Small intestine (tissue), 7 donors: ENCODE measurements around the gene ASPSCR1. TPM values are rescaled to one million over a fixed set of nuclear protein-coding genes. Genes with fewer than 3 reads are reported as not detected.

Experiments used
- DNase-seq, 2 donors: peaks; one replicate each; pipeline versions ENCODE4 v3.0.0 to v3.0.0-alpha.2; 2013
- FAIRE-seq: peaks from 2 replicates; lab custom pipeline; 2012; peaks lifted over from hg19 to GRCh38; lab: Jason Lieb, UNC
- H3K27ac ChIP-seq, 3 donors: one replicate each; pipeline ENCODE4 v1.5.1; 2013; ENCODE audit warnings: low read length in 2 of 3, mild to moderate bottlenecking in 2 of 3, control low read depth in 1 of 3, inconsistent platforms in 1 of 3, low read depth in 1 of 3, moderate library complexity in 1 of 3
- H3K27me3 ChIP-seq, 3 donors: one replicate each; pipeline ENCODE4 v1.6.1; 2013; ENCODE audit warnings: low read length in 3 of 3, inconsistent platforms in 1 of 3; ENCODE audit not compliant: control insufficient read depth in 3 of 3, insufficient read depth in 3 of 3
- H3K36me3 ChIP-seq, 3 donors: one replicate each; pipeline ENCODE4 v1.6.1; 2013; ENCODE audit warnings: low read length in 3 of 3, inconsistent platforms in 1 of 3, low read depth in 1 of 3, mild to moderate bottlenecking in 1 of 3, moderate library complexity in 1 of 3; ENCODE audit not compliant: control insufficient read depth in 3 of 3, insufficient read depth in 2 of 3
- H3K4me1 ChIP-seq, 3 donors: one replicate each; pipeline ENCODE4 v1.6.1; 2013; ENCODE audit warnings: low read length in 2 of 3, inconsistent platforms in 1 of 3, low read depth in 1 of 3, mild to moderate bottlenecking in 1 of 3, moderate library complexity in 1 of 3; ENCODE audit not compliant: control insufficient read depth in 3 of 3, insufficient read depth in 2 of 3
- H3K4me3 ChIP-seq, 3 donors: one replicate each; pipeline ENCODE4 v1.5.1; 2013; ENCODE audit warnings: low read length in 3 of 3, control low read depth in 1 of 3, inconsistent platforms in 1 of 3, low read depth in 1 of 3, mild to moderate bottlenecking in 1 of 3, moderate library complexity in 1 of 3
- H3K9me3 ChIP-seq, 2 donors: one replicate each; pipeline ENCODE4 v1.6.1; 2013; ENCODE audit warnings: low read depth in 1 of 2, low read length in 1 of 2; ENCODE audit not compliant: control insufficient read depth in 2 of 2, insufficient read depth in 1 of 2
- WGBS, 3 donors: extraction: QIAGEN DNeasy Blood & Tissue Kit; methylation state at CpG; one replicate each; pipeline ENCODE4 v1.1.7; 2013; 5-methylcytosine and 5-hydroxymethylcytosine counted together
- polyA plus RNA-seq, 4 donors: library from polyadenylated mRNA; stranded (reverse) in 3 of 4; unstranded in 1 of 4; fragments of 200-250 nt in 3 of 4; fragments of 120-200 nt in 1 of 4; gene quantifications; one replicate each; pipeline versions ENCODE4 v1.2.1 to v1.2.3, GENCODE V29; 2013
- donor health status: healthy with polysubstance abuse.
- donor health status: control.
- donor health status: control.
- donor health status: Bipolar disorder and iron deficiency.
- donor health status: healthy.

The ASPSCR1 gene
- polyA plus RNA-seq, 4 donors, result 23.5 to 96.7 (median 47.5) TPM

- H3K4me1 ChIP-seq, result peaks cover 0 to 3% (median 0%) of the 10 kb centered on the region in 3 donors
- H3K27me3 ChIP-seq, result peaks cover 13 to 72% (median 15%) of the 10 kb centered on the region in 3 donors
- 0% methylated on average over 7 to 65 of the region's 65 CpGs for WGBS, 3 donors
- H3K27ac ChIP-seq, result no peak within 1 kb of the TSS
- H3K36me3 ChIP-seq, result no peaks in the 10 kb centered on the region
- peak within 1 kb of the TSS in 1 of 3 donors; percentile 43 for H3K4me3 ChIP-seq
- FAIRE-seq, result no peak
- H3K9me3 ChIP-seq, result no peaks in the 10 kb centered on the region
- DNase-seq, result peak in 1 of 2 donors; percentile 56
Measured at GRCh38 chr17:81961087-81961511, 16.3 kb upstream of the ASPSCR1 start, which contains the start of gene NOTUM. TSS of gene NOTUM (minus strand) at chr17:81961187. CDS start at chr17:81960909, 278 bp downstream.

GRCh38 chr17:81961521-81962498, 15.6 kb upstream of the ASPSCR1 start:
- peak overlapping the region in 1 of 3 donors; percentile 43 for H3K4me3 ChIP-seq
- no peaks in the 10 kb centered on the region for H3K36me3 ChIP-seq
- no peak overlapping the region for H3K27ac ChIP-seq
- no peak for FAIRE-seq
- H3K4me1 ChIP-seq, result peaks cover 0 to 6% (median 0%) of the 10 kb centered on the region in 3 donors
- peak in 1 of 2 donors; percentile 37 for DNase-seq
- no peaks in the 10 kb centered on the region for H3K9me3 ChIP-seq
- H3K27me3 ChIP-seq, result peaks cover 13 to 76% (median 15%) of the 10 kb centered on the region in 3 donors
- 15 to 19% (median 15%) methylated on average over 52 to 82 of the region's 82 CpGs for WGBS, 3 donors

- Histone ChIP-seq H3K27me3 (peaks cover 11 to 76% (median 15%) of the 10 kb centered on the region in 3 donors), H3K27ac (no peak overlapping the region), H3K36me3 (no peaks in the 10 kb centered on the region), H3K9me3 (no peaks in the 10 kb centered on the region), H3K4me3 (no peak overlapping the region), H3K4me1 (peaks cover 0 to 15% (median 0%) of the 10 kb centered on the region in 3 donors)
- FAIRE-seq, result no peak
- no peak for DNase-seq
- WGBS, 3 donors, result 61 to 70% (median 64%) methylated on average over 37 of the region's 37 CpGs
Measured at GRCh38 chr17:81962499-81963441, 14.7 kb upstream of the ASPSCR1 start.

- no peak overlapping the region for H3K4me3 ChIP-seq
- no peak overlapping the region for H3K27ac ChIP-seq
- H3K27me3 ChIP-seq, result peaks cover 9 to 61% (median 11%) of the 10 kb centered on the region in 3 donors
- H3K9me3 ChIP-seq, result no peaks in the 10 kb centered on the region
- 72 to 76% (median 72%) methylated on average over 22 of the region's 22 CpGs for WGBS, 3 donors
- no peak for DNase-seq
- H3K36me3 ChIP-seq, result no peaks in the 10 kb centered on the region
- no peak for FAIRE-seq
- H3K4me1 ChIP-seq, result peaks cover 0 to 21% (median 0%) of the 10 kb centered on the region in 3 donors
Measured at GRCh38 chr17:81964081-81964849, 13.2 kb upstream of the ASPSCR1 start.

GRCh38 chr17:81966343-81967243, 10.8 kb upstream of the ASPSCR1 start:
- peak; percentile 48 to 77 for DNase-seq
- peaks cover 6 to 52% (median 6%) of the 10 kb centered on the region in 3 donors for H3K27me3 ChIP-seq
- H3K4me1 ChIP-seq, result peaks cover 0 to 21% (median 0%) of the 10 kb centered on the region in 3 donors
- no peak overlapping the region for H3K4me3 ChIP-seq
- no peak for FAIRE-seq
- H3K9me3 ChIP-seq, result no peaks in the 10 kb centered on the region
- peak overlapping the region in 1 of 3 donors; percentile 13 for H3K27ac ChIP-seq
- WGBS, 3 donors, result 37 to 47% (median 38%) methylated on average over 34 to 41 of the region's 41 CpGs
- no peaks in the 10 kb centered on the region for H3K36me3 ChIP-seq

- H3K4me1 ChIP-seq, result peaks cover 0 to 18% (median 0%) of the 10 kb centered on the region in 3 donors
- H3K9me3 ChIP-seq, result no peaks in the 10 kb centered on the region
- H3K4me3 ChIP-seq, result no peak overlapping the region
- FAIRE-seq (no peak), DNase-seq (no peak)
- WGBS, 3 donors, result 15 to 25% (median 25%) methylated on average over 5 of the region's 5 CpGs
- H3K27me3 ChIP-seq, result peaks cover 0 to 46% (median 6%) of the 10 kb centered on the region in 3 donors
- H3K27ac ChIP-seq, result peak overlapping the region in 2 of 3 donors; percentile 13 to 52
- no peaks in the 10 kb centered on the region for H3K36me3 ChIP-seq
Measured at GRCh38 chr17:81967244-81967532, 10.2 kb upstream of the ASPSCR1 start.
